PFSK-1 (cell line): ENCODE measurements around the gene TUBGCP5.

Source experiments
- FOXP2 ChIP-seq: optimal IDR thresholded peaks from 2 replicates; pipeline ENCODE3; 2011; ENCODE audit warnings: borderline replicate concordance, control low read depth, inconsistent platforms; ENCODE audit not compliant: insufficient read depth; ENCODE audit errors: extremely low read length, extremely low read depth
- REST ChIP-seq, 2 experiments: IDR thresholded peaks; 2 replicates each; pipeline versions ENCODE4 v1.6.1 to v1.8.0; 2011 to 2012; ENCODE audit warnings: low read depth in 2 of 2, low read length in 2 of 2, control low read depth in 1 of 2, inconsistent platforms in 1 of 2, mild to moderate bottlenecking in 1 of 2, moderate library complexity in 1 of 2; ENCODE audit not compliant: insufficient read depth in 1 of 2
- TAF1 ChIP-seq: IDR thresholded peaks from 2 replicates; pipeline ENCODE4 v1.6.1; 2012; ENCODE audit warnings: low read length, control low read depth, borderline replicate concordance; ENCODE audit not compliant: insufficient read depth

- TF ChIP-seq REST (IDR thresholded peaks at IDR 0.05; ENCODE audit: insufficient read depth in 1 of 2, low read depth in 2 of 2, low read length in 2 of 2), result no peak
- TF ChIP-seq TAF1, result no peak
- TF ChIP-seq FOXP2, result no peak
Measured at GRCh38 chr15:22951381-22952280, 87.7 kb downstream of the TUBGCP5 start.
